Measurements from ENCODE around the gene USP24.
A peak's percentile ranks its signal among the peaks of the same experiment; 100 is the strongest.
"Not testable (repeated sequence)": the region's sequence is repeated elsewhere in the genome, so short reads cannot be mapped to it uniquely, and the experiment has no call there.

The USP24 gene

DNA sequence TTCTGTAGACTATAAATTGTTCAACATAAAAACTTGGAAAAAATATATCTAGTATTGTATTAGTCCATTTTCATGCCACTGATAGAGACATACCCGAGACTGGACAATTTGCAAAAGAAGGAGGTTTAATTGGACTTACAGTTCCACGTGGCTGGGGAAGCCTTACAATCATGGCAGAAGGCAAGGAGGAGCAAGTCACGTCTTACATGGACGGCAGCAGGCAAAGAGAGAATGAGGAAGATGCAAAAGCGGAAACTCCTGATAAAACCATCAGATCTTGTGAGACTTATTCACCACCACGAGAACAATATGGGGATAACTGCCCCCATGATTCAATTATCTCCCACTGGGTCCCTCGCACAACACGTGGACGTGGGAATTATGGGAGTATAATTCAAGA lies 15.4 kb downstream of the USP24 start:
- not testable (repeated sequence) for DNase-seq (ENCODE audit: low read depth in 2 of 2)

DNA sequence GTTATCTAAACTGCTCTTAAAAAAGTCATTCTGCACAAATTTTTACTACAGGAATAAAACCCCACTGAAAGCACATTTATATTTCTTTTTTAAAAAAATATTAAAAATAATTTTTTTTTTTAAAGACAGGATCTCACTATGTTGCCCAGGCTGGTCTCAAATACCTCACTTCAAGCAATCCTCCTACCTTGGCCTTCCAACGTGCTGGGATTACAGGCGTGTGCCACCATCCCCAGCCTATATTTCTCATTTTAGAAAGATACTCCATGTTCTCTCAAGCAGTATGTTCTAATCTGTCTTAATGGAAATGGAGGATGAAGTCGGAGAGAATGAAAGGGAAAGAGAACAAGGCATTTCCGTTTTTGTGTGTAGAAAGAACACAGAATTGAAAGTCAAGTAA lies 17.1 kb downstream of the USP24 start:
- no peak for DNase-seq (ENCODE audit: low read depth in 2 of 2)

DNA sequence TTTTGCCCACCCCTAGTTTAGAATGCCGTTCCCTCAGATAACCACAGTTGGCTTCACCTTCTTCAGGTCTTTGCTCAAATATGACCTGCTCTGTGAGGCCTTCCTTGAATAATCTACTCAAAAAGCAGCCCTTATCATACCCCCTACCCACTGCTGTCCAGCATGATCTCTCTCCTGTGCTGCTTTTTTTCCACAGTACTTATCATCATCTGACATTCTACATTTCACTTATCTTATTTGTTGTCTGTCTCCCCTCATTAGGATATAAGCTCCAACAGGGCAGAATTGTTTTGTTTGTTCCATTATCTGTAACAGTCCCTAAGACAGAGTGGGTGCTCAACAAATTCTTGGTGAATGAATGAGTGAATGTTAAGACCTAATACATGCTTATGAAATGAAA lies 18.1 kb downstream of the USP24 start:
- no peak for DNase-seq (ENCODE audit: low read depth in 2 of 2)

DNA sequence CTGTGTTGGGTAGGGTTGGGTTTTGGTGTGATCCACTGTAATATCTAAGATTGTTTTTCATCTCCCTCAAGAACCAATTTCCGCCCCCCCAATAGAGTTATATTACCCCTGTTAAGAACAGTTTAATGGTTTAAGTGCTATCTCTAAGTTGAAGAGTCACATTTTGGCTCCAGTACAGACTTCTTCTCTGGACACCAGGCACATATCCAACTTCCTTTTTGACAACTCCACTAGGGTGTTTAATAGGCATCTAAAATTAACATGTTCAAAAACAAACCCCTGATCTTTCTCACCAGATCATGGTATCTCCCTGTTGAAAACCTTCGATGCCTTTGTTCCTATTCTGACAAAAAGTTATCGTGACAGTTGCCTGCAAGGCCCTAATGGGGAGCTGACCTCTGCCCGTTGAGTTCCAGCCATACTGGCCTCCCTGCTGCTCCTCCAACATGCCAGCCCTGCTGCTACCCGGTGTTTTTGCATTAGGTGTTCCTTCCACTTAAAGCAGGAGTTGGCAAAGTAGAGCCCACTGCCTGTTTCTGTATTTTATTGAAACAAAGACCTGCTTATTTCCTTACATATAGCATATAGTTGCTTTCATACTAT lies 18.6 kb downstream of the USP24 start:
- no peak for DNase-seq (ENCODE audit: low read depth in 2 of 2)

DNA sequence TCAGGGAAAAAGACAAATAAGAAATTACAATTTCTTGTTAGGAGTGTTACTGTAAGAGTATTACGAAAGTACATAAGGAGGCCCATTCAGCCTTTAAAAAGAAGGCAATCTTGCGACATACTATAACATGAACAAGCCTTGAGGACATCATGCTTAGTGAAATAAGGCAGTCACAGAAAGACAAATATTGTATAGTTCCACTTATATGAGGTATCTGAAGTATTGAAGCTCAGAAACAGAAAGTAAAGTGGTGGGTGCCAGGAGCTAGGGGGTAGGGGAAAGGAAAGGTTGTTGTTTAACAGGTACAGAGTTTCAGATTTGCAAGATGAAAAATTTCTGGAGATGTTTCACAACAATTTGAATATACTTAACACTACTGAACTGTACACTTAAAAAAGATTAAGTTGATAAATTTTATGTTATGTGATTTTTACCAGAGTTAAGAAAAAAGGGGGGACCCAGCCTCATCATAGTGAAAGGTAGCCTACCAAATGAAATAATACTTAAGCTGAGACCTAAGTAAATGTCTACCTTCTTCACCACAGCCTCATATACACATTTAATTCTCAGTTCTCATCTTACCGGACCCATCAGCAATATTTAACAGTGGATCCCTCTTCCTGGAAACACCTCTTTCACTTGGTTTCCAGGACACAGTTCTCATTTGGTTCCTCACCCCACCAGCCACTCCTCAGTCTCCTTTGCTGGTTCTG lies 19.5 kb downstream of the USP24 start:
- DNase-seq (ENCODE audit: low read depth in 2 of 2): peak in 1 of 2 experiments; percentile 17

DNA sequence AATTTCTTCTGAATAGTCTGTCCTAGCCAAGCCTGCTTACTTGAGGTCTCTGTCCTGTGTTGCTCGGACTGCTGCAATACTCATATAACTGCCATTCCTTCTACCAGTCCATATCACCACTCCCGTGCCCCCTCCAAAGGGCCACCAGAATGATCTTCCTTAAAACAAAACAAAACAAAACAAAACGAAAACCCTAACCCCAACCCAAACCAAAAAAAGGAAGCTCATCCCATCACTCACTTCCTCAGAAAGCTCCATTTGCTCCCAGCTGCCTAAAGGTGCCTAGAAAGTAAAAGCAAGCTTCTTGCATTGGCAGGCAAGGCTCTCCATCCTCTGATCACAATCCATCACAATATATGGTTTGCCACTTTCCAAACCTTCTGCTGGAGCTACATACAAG lies 20.3 kb downstream of the USP24 start:
- DNase-seq (ENCODE audit: low read depth in 2 of 2): no peak

DNA sequence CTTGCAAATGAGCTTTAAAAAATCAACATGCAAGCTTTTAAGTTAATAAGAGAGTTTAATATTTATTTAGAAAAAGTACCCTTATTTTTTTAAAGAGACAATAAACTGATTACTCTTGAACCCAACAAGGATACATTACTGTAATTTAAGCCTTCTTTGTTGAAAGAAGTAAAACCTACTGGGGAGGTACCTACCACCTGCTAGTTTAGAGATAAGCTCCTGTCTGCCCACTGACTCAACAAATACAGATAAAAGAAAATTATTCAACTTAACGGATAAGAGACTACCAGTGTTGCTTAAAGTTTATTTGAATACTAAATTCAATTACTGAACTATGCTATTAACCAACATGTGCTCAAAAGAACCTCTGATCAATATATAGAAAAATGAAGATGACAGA lies 23.1 kb downstream of the USP24 start:
- no peak for DNase-seq (ENCODE audit: low read depth in 2 of 2)

DNA sequence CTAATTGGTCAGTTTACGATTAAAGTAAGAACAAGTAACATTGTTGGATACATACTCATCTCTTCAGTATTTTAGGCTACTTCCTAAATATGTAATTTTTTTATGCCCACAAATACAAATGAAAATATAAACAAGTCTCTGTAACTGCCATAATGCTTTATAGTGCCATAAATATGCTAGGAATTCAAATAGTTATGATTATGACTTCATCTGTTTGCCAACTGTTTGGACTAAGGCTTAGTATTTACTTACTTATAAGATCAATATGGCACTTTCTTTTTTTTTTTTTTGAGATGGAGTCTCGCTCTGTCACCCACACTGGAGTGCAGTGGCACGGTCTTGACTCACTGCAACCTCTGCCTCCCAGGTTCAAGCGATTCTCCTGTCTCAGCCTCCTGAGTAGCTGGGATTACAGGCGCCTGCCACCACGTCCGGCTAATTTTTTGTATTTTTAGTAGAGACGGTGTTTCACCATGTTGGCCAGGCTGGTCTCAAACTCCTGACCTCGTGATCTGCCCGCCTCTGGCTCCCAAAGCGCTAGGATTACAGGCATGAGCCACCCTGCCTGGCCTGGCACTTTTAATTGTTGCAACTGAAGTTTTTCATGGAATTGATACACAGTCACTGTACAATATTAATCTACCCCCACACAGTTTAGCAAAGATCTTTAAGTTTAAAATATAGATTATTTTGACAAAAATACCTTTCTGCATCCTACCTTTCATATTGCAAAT lies 23.8 kb downstream of the USP24 start:
- DNase-seq (ENCODE audit: low read depth in 2 of 2): not testable (repeated sequence)

DNA sequence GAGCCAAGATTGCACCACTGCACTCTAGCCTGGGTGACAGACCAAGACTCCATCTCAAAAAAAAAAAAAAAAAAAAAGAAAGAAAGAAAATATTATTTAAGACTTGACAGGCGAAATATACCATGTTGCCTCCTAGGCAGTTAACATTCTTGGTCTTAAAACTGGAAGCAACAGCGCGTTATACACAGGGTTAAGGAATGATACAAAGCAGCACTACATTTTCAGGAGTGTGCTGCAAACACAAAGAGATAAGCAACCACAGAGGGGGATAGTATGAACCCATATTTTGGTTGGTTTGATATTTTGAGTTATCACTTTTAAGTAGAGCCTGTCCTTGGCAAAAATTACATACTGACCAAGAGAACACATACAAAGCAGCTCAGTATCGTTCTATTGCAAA lies 25.1 kb downstream of the USP24 start:
- no peak for DNase-seq (ENCODE audit: low read depth in 2 of 2)

DNA sequence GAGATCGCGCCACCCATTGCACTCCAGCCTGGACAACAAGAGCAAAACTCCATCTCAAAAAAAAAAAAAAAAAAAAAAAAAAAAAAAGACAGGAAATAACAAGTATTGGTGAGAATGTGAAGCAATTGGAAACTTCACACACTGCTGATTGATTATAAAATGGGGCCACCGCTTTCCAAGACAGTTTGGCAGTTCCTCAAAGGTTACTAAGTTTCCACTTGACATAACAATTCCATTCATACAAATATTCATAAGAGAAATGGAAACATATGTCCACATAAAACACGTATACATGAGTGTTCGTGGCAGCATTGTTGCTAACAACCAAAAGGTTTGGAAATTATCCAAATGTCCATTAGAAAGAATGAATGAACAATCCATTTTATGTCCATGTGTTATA lies 26.3 kb downstream of the USP24 start:
- no peak for DNase-seq (ENCODE audit: low read depth in 2 of 2)

DNA sequence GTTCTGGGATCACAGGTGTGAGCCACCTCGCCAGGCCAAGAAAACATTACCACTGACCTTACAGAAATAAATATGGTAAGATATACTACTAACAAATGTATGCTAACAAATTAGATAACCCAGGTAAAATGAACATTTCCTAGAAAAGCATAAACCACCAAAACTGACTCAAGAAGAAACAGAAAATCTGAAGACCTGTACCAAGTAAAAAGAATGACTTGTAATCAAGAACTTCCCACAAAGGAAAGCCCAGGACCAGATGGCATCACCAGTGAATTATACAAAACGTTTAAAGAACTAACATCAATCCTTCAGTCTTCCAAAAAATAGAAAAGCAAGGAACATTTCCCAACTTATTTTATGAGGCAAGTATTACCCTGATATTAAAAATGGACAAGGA lies 29.3 kb downstream of the USP24 start:
- no peak for DNase-seq (ENCODE audit: low read depth in 2 of 2)

DNA sequence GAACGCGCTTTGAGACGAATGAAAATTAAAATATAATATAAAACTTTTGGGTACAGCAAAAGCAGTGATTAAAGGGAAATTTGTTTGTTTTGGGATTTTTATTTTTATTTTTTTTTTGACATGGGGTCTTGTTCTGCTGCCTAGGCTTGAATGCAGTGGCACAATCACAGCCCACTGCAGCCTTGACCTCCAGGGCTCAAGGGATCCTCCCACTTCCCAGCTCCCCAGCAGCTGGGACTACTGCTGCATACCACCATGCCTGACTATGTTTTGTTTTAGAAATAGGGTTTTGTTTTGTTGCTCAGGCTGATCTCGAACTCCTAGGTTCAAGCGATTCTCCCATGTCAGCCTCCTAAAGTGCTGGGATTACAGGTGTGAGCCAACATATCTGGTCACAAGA lies 30.3 kb downstream of the USP24 start:
- no peak for DNase-seq (ENCODE audit: low read depth in 2 of 2)

DNA sequence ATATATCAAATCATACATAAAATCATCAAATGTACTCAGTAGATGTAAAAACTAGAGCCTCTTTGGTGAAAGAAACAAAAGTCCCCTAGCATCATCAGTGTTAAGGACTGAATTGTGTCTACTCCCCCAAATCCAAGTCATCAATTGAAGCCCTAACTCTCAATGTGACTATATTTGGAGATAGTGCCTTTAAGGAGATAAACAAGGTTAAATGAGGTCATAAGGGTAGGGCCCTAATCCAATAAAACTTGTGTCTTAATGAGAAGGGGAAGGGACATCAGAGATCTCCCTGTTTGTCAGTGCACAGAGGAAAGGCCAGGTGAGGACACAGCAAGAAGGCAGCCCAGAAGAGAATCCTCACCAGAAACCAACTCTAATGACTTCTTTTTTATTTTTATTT lies 33.5 kb downstream of the USP24 start:
- no peak for DNase-seq (ENCODE audit: low read depth in 2 of 2)

DNA sequence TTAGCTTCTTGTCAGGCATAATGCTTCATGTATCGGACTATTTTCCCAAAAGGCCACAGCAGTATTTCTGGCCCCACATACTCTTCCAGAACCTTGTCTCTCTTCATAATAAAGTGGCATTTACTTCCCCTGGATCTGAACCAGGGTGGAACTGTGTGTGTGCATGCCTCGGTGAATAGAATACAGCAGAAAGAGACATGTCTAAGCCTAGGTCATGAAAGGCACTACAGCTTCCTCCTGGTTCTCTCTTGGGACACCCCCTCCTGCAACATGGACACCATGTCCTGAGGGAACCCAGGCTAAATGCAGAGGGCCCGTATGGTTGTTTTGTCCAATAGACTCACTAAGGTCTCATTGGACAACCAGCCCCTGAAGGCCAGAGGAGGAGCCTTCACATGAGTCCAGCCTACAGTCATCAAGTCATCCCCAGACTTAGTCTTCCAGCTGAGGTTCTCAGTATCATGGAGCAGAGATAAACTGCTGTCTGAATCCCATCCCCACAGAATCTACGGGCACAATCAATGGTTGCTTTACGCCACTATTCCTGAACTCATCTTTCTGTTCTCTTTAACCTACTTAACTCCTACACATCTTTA lies 35.0 kb downstream of the USP24 start:
- DNase-seq (ENCODE audit: low read depth in 2 of 2): no peak

DNA sequence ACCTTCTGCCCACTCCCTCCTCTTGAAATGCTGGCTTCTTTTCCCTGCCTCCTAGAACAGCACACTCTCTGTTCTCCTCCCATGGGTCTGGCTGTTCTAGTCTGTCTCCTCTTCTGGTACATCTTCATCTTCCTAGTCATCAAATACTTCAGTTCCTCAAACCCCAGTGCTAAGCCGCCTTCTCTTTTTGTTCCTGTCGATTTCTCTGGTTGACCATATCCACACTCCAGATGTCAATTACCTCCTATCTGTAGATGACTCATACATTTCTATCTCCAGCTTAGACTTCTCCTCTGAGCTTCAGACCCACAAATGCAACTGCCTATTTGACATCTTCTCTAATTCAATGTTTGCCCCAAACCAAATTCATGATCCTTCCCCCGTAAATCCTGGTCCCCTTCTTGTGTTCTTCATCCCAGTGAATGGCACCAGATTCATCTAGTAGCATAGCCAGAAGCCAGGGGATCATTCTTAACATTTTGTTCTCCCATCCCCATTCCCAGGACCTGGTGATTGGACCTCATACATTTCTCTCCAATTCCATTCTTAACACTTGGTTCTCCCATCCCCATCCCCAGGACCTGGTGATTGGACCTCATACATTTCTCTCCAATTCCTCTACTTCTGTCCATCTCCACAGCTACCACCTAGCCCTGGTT lies 35.9 kb downstream of the USP24 start:
- DNase-seq (ENCODE audit: low read depth in 2 of 2): no peak

DNA sequence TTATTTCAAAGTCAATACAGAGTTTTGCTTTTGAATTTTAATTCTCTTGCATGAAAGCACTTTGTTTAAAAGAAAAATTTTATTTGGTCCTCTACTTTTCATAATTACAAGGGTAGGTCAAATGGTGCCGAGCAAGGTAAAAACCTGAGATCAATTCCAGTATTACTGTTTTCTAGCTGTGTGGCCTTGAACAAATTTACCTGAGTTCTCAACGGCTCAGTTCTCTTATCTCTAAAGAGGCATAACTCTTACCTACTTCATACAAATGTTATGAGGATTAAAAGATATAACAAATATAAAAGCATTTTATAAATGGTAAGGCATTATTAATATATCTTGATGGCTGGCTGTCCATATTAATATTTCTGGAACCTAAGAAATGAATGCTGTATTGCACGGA lies 42.5 kb downstream of the USP24 start:
- no peak for DNase-seq (ENCODE audit: low read depth in 2 of 2)

DNA sequence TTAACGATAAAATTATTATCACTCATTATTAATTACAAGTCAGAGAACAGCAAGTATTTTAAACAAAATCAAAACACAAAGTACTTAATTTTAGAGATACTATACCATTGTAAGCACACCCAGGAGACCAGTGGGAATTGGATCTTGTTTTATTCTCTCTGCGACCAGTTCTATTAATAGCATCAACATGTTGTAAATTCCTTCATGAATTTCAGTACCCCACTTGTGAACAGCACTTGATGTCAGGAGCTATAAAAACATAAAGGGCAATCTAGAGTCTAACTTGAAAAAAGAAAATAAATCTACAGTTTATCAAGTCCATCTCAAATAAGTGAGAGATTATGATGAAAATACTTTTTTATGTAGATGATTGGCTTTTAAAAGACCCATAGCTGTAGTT lies 42.9 kb downstream of the USP24 start:
- DNase-seq (ENCODE audit: low read depth in 2 of 2): no peak

DNA sequence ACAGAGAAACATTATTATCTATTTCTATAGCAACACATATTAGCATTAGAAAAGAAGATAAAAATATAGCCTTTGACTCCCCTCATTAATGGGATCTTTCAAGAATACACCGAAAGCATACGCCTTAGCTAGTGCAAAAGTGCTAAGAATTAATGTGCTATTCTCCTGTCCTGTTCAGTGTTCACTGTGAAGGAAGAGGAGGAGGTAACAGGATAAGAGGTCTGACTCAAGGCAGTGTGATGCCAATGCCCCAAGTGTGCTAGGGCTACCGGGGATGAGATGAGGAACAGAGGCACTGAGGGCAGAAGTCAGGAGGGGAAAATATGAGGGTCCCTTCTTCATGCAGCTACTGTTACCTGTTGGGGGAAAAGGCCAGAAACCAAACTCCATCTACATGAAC lies 43.5 kb downstream of the USP24 start:
- DNase-seq (ENCODE audit: low read depth in 2 of 2): no peak

DNA sequence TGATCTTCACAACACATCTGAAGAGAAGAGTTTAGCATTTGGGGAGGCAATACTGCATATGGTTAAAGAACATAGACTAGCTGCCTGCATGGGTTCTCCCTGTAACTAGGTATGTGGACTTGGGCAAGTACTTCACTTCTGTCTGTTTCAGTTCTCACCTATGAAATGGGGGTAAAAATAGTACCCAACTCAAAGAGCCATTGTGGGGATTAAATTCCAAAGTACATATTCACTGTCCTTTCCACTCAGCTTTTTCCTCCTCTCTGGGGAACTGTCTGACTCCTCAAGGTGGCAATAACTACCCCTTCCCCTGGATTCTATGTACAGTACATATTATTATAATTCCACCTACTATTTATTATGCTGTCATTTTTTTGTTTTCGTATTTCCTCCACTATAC lies 44.7 kb downstream of the USP24 start:
- no peak for DNase-seq (ENCODE audit: low read depth in 2 of 2)

DNA sequence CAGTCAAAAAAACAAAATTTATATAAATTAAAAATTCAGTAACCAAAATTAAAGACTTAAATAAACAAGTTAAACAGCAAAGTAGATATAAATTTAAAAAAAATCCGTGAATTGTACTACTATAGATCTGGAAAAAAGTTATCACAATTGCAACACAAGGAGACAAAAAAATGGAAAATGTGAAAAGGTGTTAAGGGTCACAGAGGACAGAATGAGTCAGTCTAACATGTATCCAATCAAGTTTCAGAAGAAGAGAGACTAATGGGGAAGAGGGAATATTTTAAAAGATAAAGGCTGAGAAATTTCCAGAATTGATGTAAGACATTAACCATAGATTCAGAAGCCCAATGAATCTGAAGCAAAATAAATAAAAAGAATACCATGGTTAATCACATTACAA lies 46.0 kb downstream of the USP24 start:
- DNase-seq (ENCODE audit: low read depth in 2 of 2): no peak

DNA sequence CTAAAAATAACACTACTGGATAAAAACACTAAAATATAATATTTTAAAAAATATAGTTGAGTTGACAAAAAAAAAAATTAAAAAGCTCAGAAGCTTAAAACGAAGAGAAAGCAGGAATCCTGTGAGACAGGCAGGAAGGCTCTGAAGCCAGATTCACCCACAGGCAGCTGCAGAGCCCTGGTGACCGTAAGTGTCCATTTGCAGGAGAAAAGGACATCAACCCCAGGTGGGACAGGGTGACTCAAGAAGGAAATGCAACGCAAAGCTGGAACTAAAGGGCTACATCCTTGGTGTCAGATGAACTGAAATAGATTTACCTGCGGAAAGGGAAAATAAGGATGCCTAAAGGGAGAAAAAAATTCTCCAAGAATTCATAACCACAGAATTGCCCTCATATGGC lies 46.8 kb downstream of the USP24 start:
- no peak for DNase-seq (ENCODE audit: low read depth in 2 of 2)

DNA sequence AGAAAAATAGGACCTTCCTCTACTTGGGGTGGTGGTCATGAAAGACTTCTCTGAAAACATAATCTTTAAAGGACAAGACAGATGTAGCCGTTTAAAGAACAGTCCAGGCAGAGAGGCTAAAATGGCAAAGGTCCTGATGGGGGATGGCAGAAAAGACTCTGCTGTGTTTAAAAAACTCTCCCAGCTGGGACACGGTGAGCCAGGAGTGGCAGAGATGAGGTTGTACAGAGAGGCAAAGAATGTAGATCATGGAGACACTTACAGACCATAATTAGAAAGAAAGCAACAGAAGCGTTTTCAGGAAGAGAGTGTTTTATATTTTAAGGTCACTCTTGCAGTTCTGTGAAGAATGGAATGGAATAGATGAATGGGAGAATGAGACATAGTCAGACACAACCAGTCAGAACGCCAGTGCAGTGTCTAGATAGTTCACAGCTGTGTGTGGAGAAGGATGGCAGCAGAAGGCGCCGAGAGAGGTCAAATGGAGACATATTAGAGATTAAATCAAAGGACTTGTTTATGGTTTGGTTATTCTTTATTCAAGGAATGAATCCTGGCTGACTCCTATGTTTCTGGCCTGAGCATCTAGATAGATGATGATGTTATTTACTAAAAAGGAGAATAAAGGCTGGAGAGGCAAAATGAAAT lies 47.8 kb downstream of the USP24 start:
- no peak for DNase-seq (ENCODE audit: low read depth in 2 of 2)

Data from fibroblast of skin of left biceps (primary cell).